Thoracic aorta (tissue), 2 donors: ENCODE measurements around the gene ATL3. TPM values are rescaled to one million over a fixed set of nuclear protein-coding genes. Genes with fewer than 3 reads are reported as not detected.

ENCODE experiments used
- ATAC-seq: fragments of 150-250 bp; one replicate; pipeline ENCODE4 v1.8.0; 2017; ENCODE audit warnings: low read depth; ENCODE audit not compliant: insufficient number of reproducible peaks, low FRiP score
- DNase-seq: peaks from one replicate; pipeline ENCODE4 v3.0.0-alpha.2; 2020; ENCODE audit warnings: low spot score
- H3K27ac ChIP-seq, 2 donors: fragments of 200-600 bp; sonication (generic); 1 replicate in 1 of 2; 2 replicates in 1 of 2; pipeline ENCODE4 v1.5.1; 2016; ENCODE audit warnings: mild to moderate bottlenecking in 2 of 2, moderate library complexity in 2 of 2
- H3K27me3 ChIP-seq: fragments of 200-600 bp; sonication (generic); replicated peaks from 2 replicates; pipeline ENCODE4 v1.6.0; 2016; ENCODE audit warnings: mild to moderate bottlenecking; ENCODE audit not compliant: insufficient read depth
- H3K36me3 ChIP-seq: fragments of 200-600 bp; sonication (generic); one replicate; pipeline ENCODE4 v1.5.1; 2016
- H3K4me1 ChIP-seq, 2 donors: fragments of 200-600 bp; sonication (generic); 1 replicate in 1 of 2; 2 replicates in 1 of 2; pipeline versions ENCODE4 v1.5.1 to v1.6.0; 2016; ENCODE audit warnings: low read depth in 2 of 2, mild to moderate bottlenecking in 1 of 2; ENCODE audit not compliant: control insufficient read depth in 1 of 2
- H3K4me3 ChIP-seq: fragments of 200-600 bp; sonication (generic); 2 replicates; pipeline ENCODE4 v1.5.1; 2016; ENCODE audit warnings: mild to moderate bottlenecking
- H3K9me3 ChIP-seq: fragments of 200-600 bp; sonication (generic); 2 replicates; pipeline ENCODE4 v1.5.1; 2016
- CTCF ChIP-seq: fragments of 200-600 bp; sonication (generic); IDR thresholded peaks from one replicate; pipeline ENCODE4 v1.5.1; 2019; ENCODE audit warnings: antibody characterized with exemption
- total RNA-seq, 2 donors: library from RNA; depleted of rRNA; stranded (reverse); fragments of >200 nt; gene quantifications; one replicate each; pipeline versions ENCODE4 v1.1.0 to v1.2.3, GENCODE V29; 2016

Gene ATL3
- total RNA-seq, 2 donors from 2014 or later: 188 to 192 TPM

GRCh38 chr11:63670096-63670432 lies 1.1 kb downstream of the ATL3 start:
- no peak for ATAC-seq
- Histone ChIP-seq H3K4me3 (peak overlapping the region; percentile 94), H3K27me3 (no peaks in the 10 kb centered on the region), H3K9me3 (no peaks in the 10 kb centered on the region), H3K27ac (peak overlapping the region; percentile 99 to 100), H3K36me3 (no peaks in the 10 kb centered on the region), H3K4me1 (peaks cover 43 to 55% of the 10 kb centered on the region in 2 donors)
- no peak for DNase-seq
- TF ChIP-seq CTCF: no peak

- peaks cover 58 to 72% of the 10 kb centered on the region in 2 donors for H3K4me1 ChIP-seq
Measured at GRCh38 chr11:63667995-63668795, 3.0 kb downstream of the ATL3 start.

GRCh38 chr11:63666874-63667273 lies 4.3 kb downstream of the ATL3 start:
- ATAC-seq: no peak
- Histone ChIP-seq H3K4me1 (peaks cover 65 to 81% of the 10 kb centered on the region in 2 donors), H3K27ac (peak overlapping the region; percentile 80 to 99)

More at GRCh38 chr11:63667995-63668795, 3.0 kb downstream of the ATL3 start:
- no peaks in the 10 kb centered on the region for H3K36me3 ChIP-seq
- peak overlapping the region; percentile 99 to 100 for H3K27ac ChIP-seq
- no peaks in the 10 kb centered on the region for H3K27me3 ChIP-seq
- no peaks in the 10 kb centered on the region for H3K9me3 ChIP-seq
- peak overlapping the region; percentile 94 for H3K4me3 ChIP-seq
- ATAC-seq: peak; percentile 3
- DNase-seq: no peak
- TF ChIP-seq CTCF: no peak

GRCh38 chr11:63663809-63664208 lies 7.4 kb downstream of the ATL3 start:
- H3K27me3 ChIP-seq: no peaks in the 10 kb centered on the region
- no peak overlapping the region for H3K4me3 ChIP-seq
- no peaks in the 10 kb centered on the region for H3K36me3 ChIP-seq
- H3K9me3 ChIP-seq: no peaks in the 10 kb centered on the region
- DNase-seq (no peak), ATAC-seq (no peak)
- peaks cover 72 to 87% of the 10 kb centered on the region in 2 donors for H3K4me1 ChIP-seq
- TF ChIP-seq CTCF: no peak
- H3K27ac ChIP-seq: no peak overlapping the region

More at GRCh38 chr11:63666874-63667273, 4.3 kb downstream of the ATL3 start:
- Histone ChIP-seq H3K27me3 (no peaks in the 10 kb centered on the region), H3K36me3 (no peaks in the 10 kb centered on the region), H3K4me3 (peak overlapping the region; percentile 94), H3K9me3 (no peaks in the 10 kb centered on the region)
- no peak for DNase-seq
- no peak for TF ChIP-seq CTCF

- Histone ChIP-seq H3K9me3 (no peaks in the 10 kb centered on the region), H3K27ac (no peak overlapping the region), H3K4me3 (no peak overlapping the region), H3K27me3 (no peaks in the 10 kb centered on the region), H3K36me3 (no peaks in the 10 kb centered on the region), H3K4me1 (peaks cover 46 to 58% of the 10 kb centered on the region in 2 donors)
- TF ChIP-seq CTCF: no peak
- DNase-seq (no peak), ATAC-seq (no peak)
Measured at GRCh38 chr11:63660972-63661371, 10.2 kb downstream of the ATL3 start.
